Endothelial cell of umbilical vein (primary cell): ENCODE data around the gene STARD9. TPM values are rescaled to one million over a fixed set of nuclear protein-coding genes. Genes with fewer than 3 reads are reported as not detected.

Source experiments
- BruUV-seq: library from RNA; stranded (reverse); fragments of 400-500 nt; replicated peaks from 2 replicates; lab custom pipeline; 2021; lab: Mats Ljungman, UMichigan
- CTCF ChIA-PET: fragments of 300-600, 350-600 bp; sonication (Branson Sonifier 250); formaldehyde crosslinking; loops from one replicate; lab custom pipeline; 2021; ENCODE audit warnings: antibody characterized with exemption, inconsistent platforms; lab: Charles Lee
- POLR2A ChIA-PET: fragments of 300-600, 350-600 bp; sonication (Branson Sonifier 250); formaldehyde crosslinking; loops from one replicate; lab custom pipeline; 2021; ENCODE audit warnings: antibody characterized with exemption, inconsistent platforms; lab: Charles Lee
- DNase-seq: peaks from one replicate; pipeline ENCODE4 v3.0.0-alpha.2; 2011; ENCODE audit warnings: low read depth, low spot score
- FAIRE-seq: peaks from 2 replicates; lab custom pipeline; 2011; peaks lifted over from hg19 to GRCh38; lab: Jason Lieb, UNC
- H2AFZ ChIP-seq: 2 replicates; pipeline ENCODE4 v1.6.0; 2012; ENCODE audit warnings: low read depth, low read length, control low read depth, inconsistent platforms
- H3K27ac ChIP-seq: 2 replicates; pipeline ENCODE4 v1.5.1; 2011; ENCODE audit warnings: low read depth, mild to moderate bottlenecking, control low read depth, low read length, moderate library complexity; ENCODE audit not compliant: insufficient read depth
- H3K27me3 ChIP-seq, 2 experiments: 2 replicates each; pipeline versions ENCODE4 v1.6.0 to v1.6.1; 2011; ENCODE audit warnings: low read length in 2 of 2, mixed read lengths in 1 of 2; ENCODE audit not compliant: control insufficient read depth in 2 of 2, insufficient read depth in 2 of 2
- H3K36me3 ChIP-seq, 2 experiments: 2 replicates in 1 of 2; 3 replicates in 1 of 2; pipeline ENCODE4 v1.5.1; 2011; ENCODE audit warnings: low read length in 2 of 2, mild to moderate bottlenecking in 1 of 2, moderate library complexity in 1 of 2; ENCODE audit not compliant: control insufficient read depth in 2 of 2, insufficient read depth in 2 of 2; ENCODE audit errors: extremely low read depth in 1 of 2
- H3K4me1 ChIP-seq: 3 replicates; pipeline ENCODE4 v1.5.1; 2011; ENCODE audit warnings: mild to moderate bottlenecking, low read length; ENCODE audit not compliant: control insufficient read depth, insufficient read depth; ENCODE audit errors: extremely low read depth
- H3K4me2 ChIP-seq: 2 replicates; pipeline ENCODE4 v1.6.1; 2011; ENCODE audit warnings: low read length, control low read depth, mixed read lengths; ENCODE audit not compliant: insufficient read depth
- H3K4me3 ChIP-seq, 3 experiments: fragments of 200-600 bp in 1 of 3; sonication (generic), shearing (Covaris generic) in 1 of 3; replicated peaks in 1 of 3; 2 replicates each; pipeline ENCODE4 v1.5.1; 2011 to 2016; ENCODE audit warnings: control low read depth in 3 of 3, low read length in 3 of 3, mild to moderate bottlenecking in 2 of 3, inconsistent platforms in 1 of 3, low read depth in 1 of 3, moderate library complexity in 1 of 3; ENCODE audit not compliant: insufficient read depth in 1 of 3
- H3K79me2 ChIP-seq: 2 replicates; pipeline ENCODE4 v1.6.0; 2012; ENCODE audit warnings: low read length, inconsistent platforms; ENCODE audit not compliant: control insufficient read depth, insufficient read depth
- H3K9ac ChIP-seq: replicated peaks from 2 replicates; pipeline ENCODE3; 2011; ENCODE audit warnings: low read length, control low read depth; ENCODE audit not compliant: insufficient read depth; ENCODE audit errors: extremely low read depth
- H3K9me1 ChIP-seq: replicated peaks from 3 replicates; pipeline ENCODE4 v1.6.0; 2011; ENCODE audit warnings: mild to moderate bottlenecking, low read length; ENCODE audit not compliant: control insufficient read depth, insufficient read depth; ENCODE audit errors: extremely low read depth
- H3K9me3 ChIP-seq: replicated peaks from 2 replicates; pipeline ENCODE4 v1.5.1; 2012; ENCODE audit warnings: low read length, inconsistent platforms; ENCODE audit not compliant: control insufficient read depth, insufficient read depth
- H4K20me1 ChIP-seq: replicated peaks from 2 replicates; pipeline ENCODE3; 2011; ENCODE audit warnings: mild to moderate bottlenecking, low read length; ENCODE audit not compliant: control insufficient read depth, insufficient read depth; ENCODE audit errors: extremely low read depth
- CTCF ChIP-seq, 2 donors: IDR thresholded peaks; 1 replicate in 1 of 2; 2 replicates in 1 of 2; pipeline ENCODE4 v1.5.1; 2011; ENCODE audit warnings: low read length in 2 of 2, mild to moderate bottlenecking in 2 of 2, moderate library complexity in 2 of 2, control low read depth in 1 of 2, inconsistent platforms in 1 of 2, low read depth in 1 of 2; ENCODE audit not compliant: insufficient read depth in 1 of 2; ENCODE audit errors: extremely low read depth in 1 of 2
- EZH2 ChIP-seq: IDR thresholded peaks from 2 replicates; pipeline ENCODE4 v1.6.1; 2012; ENCODE audit warnings: borderline replicate concordance, low read depth, mild to moderate bottlenecking, moderate library complexity, low read length, inconsistent platforms; ENCODE audit not compliant: severe bottlenecking
- FOS ChIP-seq: IDR thresholded peaks from 2 replicates; pipeline ENCODE4 v1.6.1; 2011; ENCODE audit warnings: mild to moderate bottlenecking, low read length, moderate library complexity, borderline replicate concordance; ENCODE audit not compliant: insufficient read depth
- GATA2 ChIP-seq: IDR thresholded peaks from 2 replicates; pipeline ENCODE4 v1.7.0; 2011; ENCODE audit warnings: low read depth, mild to moderate bottlenecking, moderate library complexity, mixed read lengths, low read length; ENCODE audit not compliant: insufficient read length, insufficient read depth
- JUN ChIP-seq: IDR thresholded peaks from 2 replicates; pipeline ENCODE4 v1.6.1; 2011; ENCODE audit warnings: borderline replicate concordance, low read depth; ENCODE audit not compliant: insufficient read length, insufficient read depth
- MAX ChIP-seq: IDR thresholded peaks from 2 replicates; pipeline ENCODE4 v1.6.1; 2011; ENCODE audit not compliant: insufficient read depth, insufficient read length
- MYC ChIP-seq: IDR thresholded peaks from one replicate; pipeline ENCODE4 v1.6.1; 2011; ENCODE audit warnings: mild to moderate bottlenecking, low read depth, low read length
- POLR2A ChIP-seq: IDR thresholded peaks from 2 replicates; pipeline ENCODE4 v1.6.1; 2012; ENCODE audit warnings: low read depth, mild to moderate bottlenecking, control low read depth, low read length
- POLR2AphosphoS5 ChIP-seq: IDR thresholded peaks from 2 replicates; pipeline ENCODE4 v1.6.1; 2012; ENCODE audit warnings: low read depth, mild to moderate bottlenecking, control low read depth, low read length, moderate library complexity; ENCODE audit not compliant: insufficient read depth
- dilution Hi-C: fragments of 300-500 bp; cut with MboI; formaldehyde crosslinking; loops from one replicate; pipeline ENCODE4 v1.15.0; 2019; ENCODE audit warnings: low sequenced_read_pairs; ENCODE audit not compliant: extremely low pct_ligation_motif_present
- intact Hi-C: fragments of 100-400 bp; cut with micrococcal nuclease; formaldehyde crosslinking; loops from one replicate; pipeline ENCODE4 v1.10.0; 2022
- polyA plus RNA-seq, 4 experiments: library from polyadenylated mRNA; depleted of rRNA in 3 of 4; stranded (reverse) in 3 of 4; unstranded in 1 of 4; fragments of >200 nt; gene quantifications; 2 replicates each; pipeline versions ENCODE4 v1.2.1 to v1.2.3, GENCODE V29; 2011 to 2012; ENCODE audit warnings: missing spikeins in 1 of 4
- total RNA-seq: library from RNA; stranded (reverse); gene quantifications from 2 replicates; pipeline ENCODE4 v1.2.3, GENCODE V29; 2021

STARD9 gene
- total and polyA plus RNA-seq, 2 donors (not counting 3 experiments of a cell fraction or from before 2014, with no cell fraction given), result 4.6 to 17.5 TPM

GRCh38 chr15:42733027-42733426, 157.6 kb downstream of the STARD9 start:
- peaks cover 9% of the 10 kb centered on the region for H3K79me2 ChIP-seq
- H2AFZ ChIP-seq, result no peak overlapping the region
- DNase-seq (no peak), FAIRE-seq (no peak)
- intact Hi-C loops, result no loop called here
- H3K4me3 ChIP-seq, result no peak overlapping the region
- dilution Hi-C loops, result no loop called here
- no peak overlapping the region for H3K9ac ChIP-seq
- BruUV-seq, result no TSS peak
- H4K20me1 ChIP-seq, result no peaks in the 10 kb centered on the region
- no peaks in the 10 kb centered on the region for H3K27me3 ChIP-seq
- TF ChIP-seq MAX (no peak), EZH2 (no peak), POLR2A (no peak), FOS (no peak), JUN (no peak), MYC (no peak), CTCF (IDR thresholded peaks at IDR 0.05; ENCODE audit: extremely low read depth in 1 of 2, insufficient read depth in 1 of 2, low read depth in 1 of 2, low read length in 2 of 2) (no peak), POLR2AphosphoS5 (no peak), GATA2 (no peak)
- peaks cover 11% of the 10 kb centered on the region for H3K4me1 ChIP-seq
- peaks cover 13 to 51% of the 10 kb centered on the region in 2 experiments for H3K36me3 ChIP-seq
- H3K27ac ChIP-seq, result no peak overlapping the region
- ChIA-PET POLR2A (no interaction called here), CTCF (interaction anchor here (2.4 to 5.5 kb wide), 2 partner anchors 10 to 193 kb away, joined by 8 to 30 read pairs; no protein-coding TSS in a partner anchor)
- no peaks in the 10 kb centered on the region for H3K9me3 ChIP-seq
- no peak overlapping the region for H3K4me2 ChIP-seq
- H3K9me1 ChIP-seq, result no peaks in the 10 kb centered on the region
